Thoracic aorta (tissue), 2 donors: ENCODE data around the gene ALOX5. TPM values are rescaled to one million over a fixed set of nuclear protein-coding genes. Genes with fewer than 3 reads are reported as not detected.
"Not testable (repeated sequence)": the region's sequence is repeated elsewhere in the genome, so short reads cannot be mapped to it uniquely, and the experiment has no call there.

Experiments
- ATAC-seq: fragments of 150-250 bp; one replicate; pipeline ENCODE4 v1.8.0; 2017; ENCODE audit warnings: low read depth; ENCODE audit not compliant: insufficient number of reproducible peaks, low FRiP score
- DNase-seq: peaks from one replicate; pipeline ENCODE4 v3.0.0-alpha.2; 2020; ENCODE audit warnings: low spot score
- H3K27ac ChIP-seq, 2 donors: fragments of 200-600 bp; sonication (generic); 1 replicate in 1 of 2; 2 replicates in 1 of 2; pipeline ENCODE4 v1.5.1; 2016; ENCODE audit warnings: mild to moderate bottlenecking in 2 of 2, moderate library complexity in 2 of 2
- H3K27me3 ChIP-seq: fragments of 200-600 bp; sonication (generic); replicated peaks from 2 replicates; pipeline ENCODE4 v1.6.0; 2016; ENCODE audit warnings: mild to moderate bottlenecking; ENCODE audit not compliant: insufficient read depth
- H3K36me3 ChIP-seq: fragments of 200-600 bp; sonication (generic); one replicate; pipeline ENCODE4 v1.5.1; 2016
- H3K4me1 ChIP-seq, 2 donors: fragments of 200-600 bp; sonication (generic); 1 replicate in 1 of 2; 2 replicates in 1 of 2; pipeline versions ENCODE4 v1.5.1 to v1.6.0; 2016; ENCODE audit warnings: low read depth in 2 of 2, mild to moderate bottlenecking in 1 of 2; ENCODE audit not compliant: control insufficient read depth in 1 of 2
- H3K4me3 ChIP-seq: fragments of 200-600 bp; sonication (generic); 2 replicates; pipeline ENCODE4 v1.5.1; 2016; ENCODE audit warnings: mild to moderate bottlenecking
- H3K9me3 ChIP-seq: fragments of 200-600 bp; sonication (generic); 2 replicates; pipeline ENCODE4 v1.5.1; 2016
- total RNA-seq, 2 donors: library from RNA; depleted of rRNA; stranded (reverse); fragments of >200 nt; gene quantifications; one replicate each; pipeline versions ENCODE4 v1.1.0 to v1.2.3, GENCODE V29; 2016
- TF ChIP-seq, protein P1 (sequence below): fragments of 200-600 bp; sonication (generic); IDR thresholded peaks from one replicate; pipeline ENCODE4 v1.5.1; 2019; ENCODE audit warnings: antibody characterized with exemption

ALOX5 gene
- total RNA-seq, 2 donors from 2014 or later = 64.1 to 69.7 TPM

DNA sequence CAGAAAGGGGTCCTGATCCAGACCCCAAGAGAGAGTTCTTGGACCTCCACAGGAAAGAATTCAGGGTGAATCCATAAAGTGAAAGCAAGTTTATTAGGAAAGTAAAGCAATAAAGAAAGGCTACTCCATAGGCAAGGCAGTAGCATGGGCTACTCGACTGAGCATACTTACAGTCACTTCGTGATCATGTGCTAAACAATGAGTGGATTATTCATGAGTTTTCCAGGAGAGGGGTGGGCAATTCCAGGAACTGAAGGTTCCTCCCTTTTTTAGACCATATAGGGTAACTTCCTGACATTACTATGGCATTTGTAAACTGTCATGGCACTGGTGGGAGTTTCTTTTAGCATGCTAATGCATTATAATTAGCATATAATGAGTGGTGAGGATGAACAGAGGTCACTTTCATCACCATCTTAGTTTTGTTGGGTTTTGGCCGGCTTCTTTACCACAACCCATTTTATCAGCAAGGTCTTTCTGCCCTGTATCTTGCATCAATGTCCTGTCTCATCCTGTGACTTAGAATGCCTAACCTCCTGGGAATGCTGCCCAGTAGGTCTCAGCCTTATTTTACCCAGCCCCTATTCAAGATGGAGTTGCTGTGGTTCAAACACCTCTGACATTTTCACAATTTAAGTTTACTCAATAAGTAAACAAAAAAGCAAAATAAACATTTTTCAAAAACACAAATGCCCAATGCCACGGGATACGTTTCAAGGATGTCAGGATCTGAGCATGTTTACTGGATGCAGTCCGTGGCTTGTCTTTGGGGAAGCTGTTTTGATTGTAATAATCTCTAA, 37.0 kb downstream of the ALOX5 start:
- Histone ChIP-seq H3K4me3 (no peak overlapping the region), H3K36me3 (no peaks in the 10 kb centered on the region), H3K4me1 (no peaks in the 10 kb centered on the region), H3K9me3 (no peaks in the 10 kb centered on the region), H3K27me3 (no peaks in the 10 kb centered on the region), H3K27ac (no peak overlapping the region)
- DNase-seq = no peak
- ATAC-seq = no peak
- TF ChIP-seq, protein P1, sequence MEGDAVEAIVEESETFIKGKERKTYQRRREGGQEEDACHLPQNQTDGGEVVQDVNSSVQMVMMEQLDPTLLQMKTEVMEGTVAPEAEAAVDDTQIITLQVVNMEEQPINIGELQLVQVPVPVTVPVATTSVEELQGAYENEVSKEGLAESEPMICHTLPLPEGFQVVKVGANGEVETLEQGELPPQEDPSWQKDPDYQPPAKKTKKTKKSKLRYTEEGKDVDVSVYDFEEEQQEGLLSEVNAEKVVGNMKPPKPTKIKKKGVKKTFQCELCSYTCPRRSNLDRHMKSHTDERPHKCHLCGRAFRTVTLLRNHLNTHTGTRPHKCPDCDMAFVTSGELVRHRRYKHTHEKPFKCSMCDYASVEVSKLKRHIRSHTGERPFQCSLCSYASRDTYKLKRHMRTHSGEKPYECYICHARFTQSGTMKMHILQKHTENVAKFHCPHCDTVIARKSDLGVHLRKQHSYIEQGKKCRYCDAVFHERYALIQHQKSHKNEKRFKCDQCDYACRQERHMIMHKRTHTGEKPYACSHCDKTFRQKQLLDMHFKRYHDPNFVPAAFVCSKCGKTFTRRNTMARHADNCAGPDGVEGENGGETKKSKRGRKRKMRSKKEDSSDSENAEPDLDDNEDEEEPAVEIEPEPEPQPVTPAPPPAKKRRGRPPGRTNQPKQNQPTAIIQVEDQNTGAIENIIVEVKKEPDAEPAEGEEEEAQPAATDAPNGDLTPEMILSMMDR = no peak

DNA sequence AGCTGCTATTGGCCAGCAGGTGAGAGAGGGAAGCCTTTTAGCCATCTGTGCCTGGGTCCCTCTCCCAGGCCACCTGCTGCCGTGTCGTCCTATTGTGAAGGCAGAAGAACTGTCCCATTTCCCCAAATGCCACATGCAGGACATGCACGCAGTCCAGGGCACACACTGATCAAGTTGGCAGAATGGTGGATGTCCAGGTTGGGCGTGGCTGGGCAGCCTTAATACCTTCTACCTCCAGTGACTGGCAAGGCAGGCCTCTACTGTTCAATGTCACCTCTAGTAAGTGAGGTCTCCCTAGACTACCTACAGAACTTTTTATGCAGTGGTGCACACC, 37.6 kb downstream of the ALOX5 start:
- TF ChIP-seq, protein P1 = no peak
- no peaks in the 10 kb centered on the region for H3K36me3 ChIP-seq
- no peak overlapping the region for H3K27ac ChIP-seq
- ATAC-seq = no peak
- DNase-seq = no peak
- no peak overlapping the region for H3K4me3 ChIP-seq
- H3K4me1 ChIP-seq = no peaks in the 10 kb centered on the region
- no peaks in the 10 kb centered on the region for H3K27me3 ChIP-seq
- no peaks in the 10 kb centered on the region for H3K9me3 ChIP-seq

DNA sequence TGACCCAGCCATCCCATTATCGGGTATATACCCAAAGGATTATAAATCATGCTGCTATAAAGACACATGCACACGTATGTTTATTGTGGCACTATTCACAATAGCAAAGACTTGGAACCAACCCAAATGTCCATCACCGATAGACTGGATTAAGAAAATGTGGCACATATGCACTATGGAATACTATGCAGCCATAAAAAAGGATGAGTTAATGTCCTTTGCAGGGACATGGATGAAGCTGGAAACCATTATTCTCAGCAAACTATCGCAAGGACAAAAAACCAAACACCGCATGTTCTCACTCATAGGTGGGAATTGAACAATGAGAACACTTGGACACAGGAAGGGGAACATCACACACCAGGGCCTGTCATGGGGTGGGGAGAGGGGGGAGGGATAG, 41.0 kb downstream of the ALOX5 start:
- DNase-seq, H3K9me3 ChIP-seq, H3K27ac ChIP-seq, ATAC-seq, H3K4me3 ChIP-seq, H3K36me3 ChIP-seq, H3K4me1 ChIP-seq, H3K27me3 ChIP-seq: not testable (repeated sequence)

DNA sequence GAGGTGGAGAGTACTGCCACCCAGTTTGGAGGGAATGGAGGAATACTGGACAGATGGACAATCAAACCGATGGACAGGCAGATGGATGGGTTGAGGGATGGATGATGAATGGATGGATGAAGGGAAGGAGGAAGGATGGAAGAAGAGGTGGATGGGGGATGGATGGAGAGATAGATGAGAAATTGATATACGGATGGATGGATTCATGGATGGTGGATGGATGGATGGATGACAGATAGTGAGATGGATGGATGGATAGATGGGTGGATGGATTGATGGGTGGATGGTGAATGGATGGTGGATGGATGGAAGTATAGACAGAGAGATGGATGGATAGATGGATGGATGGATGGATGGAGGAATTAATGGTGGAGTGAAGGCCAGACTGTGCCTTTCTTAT, 42.6 kb downstream of the ALOX5 start:
- DNase-seq (no peak), ATAC-seq (no peak)
- no peak overlapping the region for H3K27ac ChIP-seq
- H3K4me1 ChIP-seq = peaks cover 10 to 22% of the 10 kb centered on the region in 2 donors
- TF ChIP-seq, protein P1 = no peak
- no peaks in the 10 kb centered on the region for H3K9me3 ChIP-seq
- no peak overlapping the region for H3K4me3 ChIP-seq
- no peaks in the 10 kb centered on the region for H3K27me3 ChIP-seq
- H3K36me3 ChIP-seq = no peaks in the 10 kb centered on the region

DNA sequence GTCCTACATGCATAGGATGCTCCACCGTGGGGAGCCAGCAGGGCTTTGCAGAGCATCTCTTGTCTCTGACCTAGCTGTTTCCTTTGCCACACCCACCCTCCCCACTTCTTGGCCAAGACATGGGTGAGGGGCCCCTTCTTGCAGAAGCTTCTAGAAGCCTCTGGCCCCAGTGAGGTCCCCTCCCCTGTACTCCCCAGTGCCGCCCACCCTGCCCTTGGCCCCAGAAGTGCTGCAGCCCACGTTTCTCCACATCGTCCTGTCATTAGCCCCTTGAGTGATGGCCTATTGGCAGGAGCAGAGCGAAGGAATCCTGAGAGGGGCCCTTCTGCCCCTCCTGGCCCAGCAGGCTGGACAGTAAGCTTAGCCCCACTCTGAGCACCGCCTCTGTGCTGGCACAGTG, 43.7 kb downstream of the ALOX5 start:
- no peaks in the 10 kb centered on the region for H3K36me3 ChIP-seq
- peak overlapping the region in 1 of 2 donors; percentile 59 for H3K27ac ChIP-seq
- no peak for DNase-seq
- H3K4me3 ChIP-seq = no peak overlapping the region
- TF ChIP-seq, protein P1 = no peak
- no peaks in the 10 kb centered on the region for H3K9me3 ChIP-seq
- peaks cover 10 to 23% of the 10 kb centered on the region in 2 donors for H3K4me1 ChIP-seq
- no peak for ATAC-seq
- H3K27me3 ChIP-seq = no peaks in the 10 kb centered on the region

DNA sequence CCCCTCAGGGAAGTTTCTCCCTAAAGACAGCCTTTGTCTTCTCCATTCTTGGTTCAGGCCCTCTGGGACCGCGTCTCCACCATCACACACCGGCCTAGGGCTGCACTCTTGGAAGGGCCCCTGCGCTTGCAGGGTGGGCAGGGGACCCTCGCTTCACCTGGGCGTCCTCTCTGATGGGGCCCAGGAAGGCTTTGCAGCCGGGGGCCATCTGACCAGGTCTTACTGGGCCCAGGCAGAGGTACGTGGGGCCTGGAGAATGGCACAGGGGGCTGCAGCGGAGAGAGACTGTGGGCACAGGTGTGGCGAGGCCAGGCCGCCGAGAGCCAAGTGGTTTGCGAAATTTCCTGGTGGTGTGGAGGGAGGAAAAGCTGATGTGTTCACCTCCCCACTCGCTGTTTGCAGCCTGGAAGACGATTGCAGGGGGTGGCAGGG, 44.4 kb downstream of the ALOX5 start:
- Histone ChIP-seq H3K27ac (peak overlapping the region in 1 of 2 donors; percentile 59), H3K27me3 (no peaks in the 10 kb centered on the region), H3K9me3 (no peaks in the 10 kb centered on the region), H3K4me1 (peaks cover 10 to 23% of the 10 kb centered on the region in 2 donors), H3K36me3 (no peaks in the 10 kb centered on the region), H3K4me3 (peak overlapping the region; percentile 75)
- no peak for DNase-seq
- ATAC-seq = no peak
- TF ChIP-seq, protein P1 = no peak
